HG03469 (cell line): ENCODE measurements around the gene MN1.

ENCODE experiments used
- ATAC-seq: cut with Tn5 transposase; IDR thresholded peaks from one replicate; pipeline ENCODE4 v1.9.1; 2021; ENCODE audit warnings: mild to moderate bottlenecking, moderate library complexity, moderate number of reproducible peaks; ENCODE audit not compliant: unreplicated experiment

Gene MN1

GRCh38 chr22:27786291-27786932 is 15.1 kb downstream of the MN1 start:
- no peak for ATAC-seq

GRCh38 chr22:27785831-27786230 is 15.7 kb downstream of the MN1 start:
- no peak for ATAC-seq

- no peak for ATAC-seq
These were observed 17.5 kb downstream of the MN1 start for GRCh38 chr22:27784120-27784475.

GRCh38 chr22:27783436-27784119 is 18.0 kb downstream of the MN1 start:
- ATAC-seq = no peak

GRCh38 chr22:27782088-27782487 is 19.5 kb downstream of the MN1 start:
- no peak for ATAC-seq

GRCh38 chr22:27780161-27780575 is 21.4 kb downstream of the MN1 start:
- ATAC-seq = no peak

- ATAC-seq = no peak
These were observed 21.9 kb downstream of the MN1 start for GRCh38 chr22:27779643-27780042.

GRCh38 chr22:27778294-27779090 is 23.1 kb downstream of the MN1 start:
- no peak for ATAC-seq

- ATAC-seq = no peak
These were observed 24.4 kb downstream of the MN1 start for GRCh38 chr22:27777128-27777527.

GRCh38 chr22:27776650-27776958 is 25.0 kb downstream of the MN1 start:
- no peak for ATAC-seq

- ATAC-seq = no peak
These were observed 25.6 kb downstream of the MN1 start for GRCh38 chr22:27775758-27776649.

GRCh38 chr22:27775087-27775698 is 26.4 kb downstream of the MN1 start:
- no peak for ATAC-seq

- ATAC-seq = no peak
These were observed 27.4 kb downstream of the MN1 start for GRCh38 chr22:27774200-27774599.

- no peak for ATAC-seq
These were observed 28.5 kb downstream of the MN1 start for GRCh38 chr22:27772984-27773498.

GRCh38 chr22:27772081-27772983 is 29.2 kb downstream of the MN1 start:
- no peak for ATAC-seq

GRCh38 chr22:27771637-27772036 is 29.9 kb downstream of the MN1 start:
- ATAC-seq = no peak

GRCh38 chr22:27769012-27769411 is 32.5 kb downstream of the MN1 start:
- ATAC-seq = no peak

GRCh38 chr22:27768027-27768653 is 33.4 kb downstream of the MN1 start:
- ATAC-seq = no peak

- ATAC-seq = no peak
These were observed 34.9 kb downstream of the MN1 start for GRCh38 chr22:27766679-27767078.
